Measurements from ENCODE around the gene TXNDC2.

- TF ChIP-seq, protein P1, sequence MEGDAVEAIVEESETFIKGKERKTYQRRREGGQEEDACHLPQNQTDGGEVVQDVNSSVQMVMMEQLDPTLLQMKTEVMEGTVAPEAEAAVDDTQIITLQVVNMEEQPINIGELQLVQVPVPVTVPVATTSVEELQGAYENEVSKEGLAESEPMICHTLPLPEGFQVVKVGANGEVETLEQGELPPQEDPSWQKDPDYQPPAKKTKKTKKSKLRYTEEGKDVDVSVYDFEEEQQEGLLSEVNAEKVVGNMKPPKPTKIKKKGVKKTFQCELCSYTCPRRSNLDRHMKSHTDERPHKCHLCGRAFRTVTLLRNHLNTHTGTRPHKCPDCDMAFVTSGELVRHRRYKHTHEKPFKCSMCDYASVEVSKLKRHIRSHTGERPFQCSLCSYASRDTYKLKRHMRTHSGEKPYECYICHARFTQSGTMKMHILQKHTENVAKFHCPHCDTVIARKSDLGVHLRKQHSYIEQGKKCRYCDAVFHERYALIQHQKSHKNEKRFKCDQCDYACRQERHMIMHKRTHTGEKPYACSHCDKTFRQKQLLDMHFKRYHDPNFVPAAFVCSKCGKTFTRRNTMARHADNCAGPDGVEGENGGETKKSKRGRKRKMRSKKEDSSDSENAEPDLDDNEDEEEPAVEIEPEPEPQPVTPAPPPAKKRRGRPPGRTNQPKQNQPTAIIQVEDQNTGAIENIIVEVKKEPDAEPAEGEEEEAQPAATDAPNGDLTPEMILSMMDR (IDR thresholded peaks at IDR 0.05), result no peak
- no peak for TF ChIP-seq ZFX (IDR thresholded peaks at IDR 0.05; ENCODE audit: borderline replicate concordance)
These were observed 45.4 kb downstream of the TXNDC2 start for GRCh38 chr18:9931146-9931545.
